GM19025 (cell line): ENCODE data around the gene OAS2.
"Not testable (repeated sequence)": the region's sequence is repeated elsewhere in the genome, so short reads cannot be mapped to it uniquely, and the experiment has no call there.

Experiments used
- ATAC-seq: cut with Tn5 transposase; IDR thresholded peaks from one replicate; pipeline ENCODE4 v1.9.1; 2021; ENCODE audit warnings: mild to moderate bottlenecking, low read depth, moderate library complexity; ENCODE audit not compliant: unreplicated experiment

Gene OAS2

GRCh38 chr12:112947761-112948160 lies 30.6 kb upstream of the OAS2 start:
- no peak for ATAC-seq

GRCh38 chr12:112948806-112949205 lies 29.5 kb upstream of the OAS2 start:
- ATAC-seq, result no peak

DNA sequence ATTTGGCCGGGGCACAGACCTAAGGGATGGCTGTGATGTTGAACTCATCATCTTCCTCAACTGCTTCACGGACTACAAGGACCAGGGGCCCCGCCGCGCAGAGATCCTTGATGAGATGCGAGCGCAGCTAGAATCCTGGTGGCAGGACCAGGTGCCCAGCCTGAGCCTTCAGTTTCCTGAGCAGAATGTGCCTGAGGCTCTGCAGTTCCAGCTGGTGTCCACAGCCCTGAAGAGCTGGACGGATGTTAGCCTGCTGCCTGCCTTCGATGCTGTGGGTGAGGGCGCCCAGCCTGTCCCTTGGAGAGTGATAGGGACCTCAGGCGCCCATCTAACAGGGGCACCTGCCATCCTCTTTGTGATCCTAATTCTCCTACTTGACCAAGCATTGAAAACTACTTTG lies 27.6 kb upstream of the OAS2 start:
- no peak for ATAC-seq

GRCh38 chr12:112957125-112957524 lies 21.2 kb upstream of the OAS2 start:
- not testable (repeated sequence) for ATAC-seq

DNA sequence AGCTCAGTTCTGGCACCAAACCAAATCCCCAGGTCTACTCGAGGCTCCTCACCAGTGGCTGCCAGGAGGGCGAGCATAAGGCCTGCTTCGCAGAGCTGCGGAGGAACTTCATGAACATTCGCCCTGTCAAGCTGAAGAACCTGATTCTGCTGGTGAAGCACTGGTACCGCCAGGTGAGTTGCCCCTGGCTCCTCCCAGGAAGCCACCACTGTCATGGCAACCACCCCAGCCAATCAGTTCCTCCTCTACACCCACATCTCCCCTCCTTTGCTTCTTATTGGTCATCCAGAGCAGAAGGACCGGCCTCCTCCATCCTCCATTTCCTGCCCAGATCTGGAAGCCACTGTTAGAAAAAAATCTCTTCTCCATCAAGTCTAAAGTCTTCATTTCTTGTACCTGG lies 17.2 kb upstream of the OAS2 start:
- no peak for ATAC-seq

- ATAC-seq, result no peak
Measured at GRCh38 chr12:112961536-112961935, 16.8 kb upstream of the OAS2 start.

GRCh38 chr12:112962561-112962960 lies 15.8 kb upstream of the OAS2 start:
- ATAC-seq, result no peak

DNA sequence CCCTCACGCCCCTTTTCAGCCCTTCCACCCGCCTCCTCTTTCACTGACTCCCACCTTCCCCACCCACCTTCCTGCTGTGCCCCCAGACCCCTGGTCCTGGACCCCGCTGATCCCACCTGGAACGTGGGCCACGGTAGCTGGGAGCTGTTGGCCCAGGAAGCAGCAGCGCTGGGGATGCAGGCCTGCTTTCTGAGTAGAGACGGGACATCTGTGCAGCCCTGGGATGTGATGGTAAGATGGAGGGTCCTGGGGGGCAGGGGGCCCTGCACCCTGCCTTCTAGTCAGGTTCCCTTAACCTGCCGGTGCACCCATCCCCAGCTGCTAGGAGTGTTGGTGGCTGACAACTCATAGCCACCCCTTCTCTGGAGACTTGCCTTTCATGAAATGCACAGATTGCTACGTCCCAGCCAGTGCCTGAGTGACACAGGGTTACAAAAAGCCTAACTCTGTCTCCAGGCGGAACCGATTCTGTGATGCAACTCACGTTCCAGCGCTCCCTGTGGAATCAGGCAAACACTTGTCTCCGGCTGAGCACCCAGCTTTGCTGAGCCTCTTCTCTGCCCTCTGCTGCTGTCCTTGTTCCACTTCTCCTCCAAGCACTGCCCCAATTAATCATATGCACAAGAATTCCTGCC lies 15.0 kb upstream of the OAS2 start:
- no peak for ATAC-seq

- no peak for ATAC-seq
Measured at GRCh38 chr12:112964067-112964670, 14.2 kb upstream of the OAS2 start.

- ATAC-seq, result no peak
Measured at GRCh38 chr12:112964915-112965314, 13.4 kb upstream of the OAS2 start.

- ATAC-seq, result no peak
Measured at GRCh38 chr12:112965643-112966042, 12.7 kb upstream of the OAS2 start.

DNA sequence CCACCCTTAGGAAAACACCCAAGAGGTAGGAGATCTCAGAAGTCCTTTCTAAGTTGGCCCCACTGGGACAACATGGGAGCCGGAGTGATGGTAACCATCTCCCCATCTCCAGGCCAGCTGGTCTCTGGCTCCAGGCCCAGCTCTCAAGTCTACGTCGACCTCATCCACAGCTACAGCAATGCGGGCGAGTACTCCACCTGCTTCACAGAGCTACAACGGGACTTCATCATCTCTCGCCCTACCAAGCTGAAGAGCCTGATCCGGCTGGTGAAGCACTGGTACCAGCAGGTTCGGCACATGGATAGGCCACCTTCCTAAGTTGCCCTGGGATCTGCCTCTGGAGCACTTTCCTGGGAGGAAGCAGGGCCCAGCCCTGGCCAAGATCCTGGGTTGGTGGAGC lies 11.0 kb upstream of the OAS2 start:
- ATAC-seq, result no peak

DNA sequence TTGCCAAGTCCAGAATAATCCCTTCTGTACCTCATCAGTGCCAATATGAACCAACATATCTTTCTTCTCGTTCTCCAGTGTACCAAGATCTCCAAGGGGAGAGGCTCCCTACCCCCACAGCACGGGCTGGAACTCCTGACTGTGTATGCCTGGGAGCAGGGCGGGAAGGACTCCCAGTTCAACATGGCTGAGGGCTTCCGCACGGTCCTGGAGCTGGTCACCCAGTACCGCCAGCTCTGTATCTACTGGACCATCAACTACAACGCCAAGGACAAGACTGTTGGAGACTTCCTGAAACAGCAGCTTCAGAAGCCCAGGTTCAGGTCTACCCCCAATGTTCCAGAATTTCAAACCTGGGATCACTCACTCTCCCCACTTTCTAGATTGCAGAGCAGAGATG lies 10.5 kb upstream of the OAS2 start:
- ATAC-seq, result no peak

- ATAC-seq, result no peak
Measured at GRCh38 chr12:112969547-112970306, 8.6 kb upstream of the OAS2 start.

GRCh38 chr12:112970391-112970790 lies 7.9 kb upstream of the OAS2 start:
- no peak for ATAC-seq

DNA sequence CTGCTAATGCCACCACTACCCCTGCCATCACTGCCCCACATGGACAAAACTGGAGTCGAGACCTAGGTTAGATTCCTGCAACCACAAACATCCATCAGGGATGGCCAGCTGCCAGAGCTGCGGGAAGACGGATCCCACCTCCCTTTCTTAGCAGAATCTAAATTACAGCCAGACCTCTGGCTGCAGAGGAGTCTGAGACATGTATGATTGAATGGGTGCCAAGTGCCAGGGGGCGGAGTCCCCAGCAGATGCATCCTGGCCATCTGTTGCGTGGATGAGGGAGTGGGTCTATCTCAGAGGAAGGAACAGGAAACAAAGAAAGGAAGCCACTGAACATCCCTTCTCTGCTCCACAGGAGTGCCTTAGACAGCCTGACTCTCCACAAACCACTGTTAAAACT lies 7.1 kb upstream of the OAS2 start:
- no peak for ATAC-seq

GRCh38 chr12:112973011-112973735 lies 5.1 kb upstream of the OAS2 start:
- ATAC-seq, result no peak

DNA sequence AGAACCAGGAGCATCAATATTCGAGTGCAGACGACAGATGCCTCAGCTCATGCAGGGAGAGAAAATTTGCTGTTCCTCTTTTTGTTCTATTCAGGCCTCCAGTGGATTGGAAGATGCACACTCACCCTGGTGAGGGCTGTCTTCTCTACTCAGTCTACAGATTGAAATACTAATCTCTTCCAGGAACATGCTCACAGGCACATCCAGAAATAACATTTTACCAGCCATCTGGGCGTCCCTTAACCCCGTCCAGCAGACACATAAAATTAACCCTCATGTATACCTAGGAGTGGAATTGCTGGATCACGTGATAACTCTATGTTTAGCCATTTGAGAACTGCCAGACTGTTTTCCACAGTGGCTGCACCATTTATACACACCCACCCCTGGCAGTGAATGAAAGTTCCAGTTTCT lies 4.5 kb upstream of the OAS2 start:
- ATAC-seq, result no peak

DNA sequence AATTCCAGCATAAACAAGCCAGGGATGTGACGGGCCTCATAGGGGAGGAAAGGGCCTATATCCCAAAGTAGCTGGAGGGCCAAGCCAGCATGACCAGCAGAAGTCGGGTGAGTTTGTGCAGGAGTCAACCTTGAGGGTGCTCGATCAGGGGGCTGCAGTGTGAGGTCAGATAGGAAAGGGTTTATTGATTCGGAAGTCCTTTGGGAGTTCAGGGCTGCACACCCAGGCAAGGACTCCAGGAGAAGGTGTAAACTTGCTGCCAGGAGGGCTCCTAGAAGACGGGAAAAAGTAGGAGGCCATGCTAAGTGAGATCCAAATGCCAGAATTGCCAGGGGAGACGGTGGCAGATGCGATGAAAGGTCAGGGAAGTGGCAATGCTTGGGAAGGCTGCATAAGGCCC lies 3.4 kb upstream of the OAS2 start:
- no peak for ATAC-seq

- ATAC-seq, result no peak
Measured at GRCh38 chr12:112977139-112977538, 1.2 kb upstream of the OAS2 start.

GRCh38 chr12:112977641-112978040 lies 678 bp upstream of the OAS2 start:
- ATAC-seq, result no peak
